IMR-90 (cell line): ENCODE results near the gene TXNDC5. TPM values are rescaled to one million over a fixed set of nuclear protein-coding genes. Genes with fewer than 3 reads are reported as not detected.

ENCODE experiments used
- ATAC-seq: fragments of 200-7000 bp; cut with Tn5 transposase; 2 replicates; pipeline ENCODE4 v1.9.1; 2020; ENCODE audit warnings: low read depth, mild to moderate bottlenecking, moderate library complexity
- BruUV-seq: library from RNA; stranded (reverse); fragments of 400-500 nt; replicated peaks from 2 replicates; lab custom pipeline; 2021; lab: Mats Ljungman, UMichigan
- CTCF ChIA-PET: fragments of 300-600 bp; formaldehyde crosslinking; extraction: SDS; loops from one replicate; lab custom pipeline; 2021; ENCODE audit warnings: antibody characterized with exemption; lab: Yijun Ruan, JAX
- POLR2A ChIA-PET: fragments of 300-600 bp; sonication (Branson Sonifier 250); formaldehyde crosslinking; loops from one replicate; lab custom pipeline; 2022; ENCODE audit warnings: antibody characterized with exemption; ENCODE audit not compliant: unreplicated experiment; lab: Charles Lee
- DNase-seq: peaks from one replicate; pipeline ENCODE4 v3.0.0; 2013
- H2AFZ ChIP-seq: replicated peaks from 2 replicates; pipeline ENCODE3; 2013; ENCODE audit warnings: low read length, mild to moderate bottlenecking; ENCODE audit not compliant: poor library complexity
- H2AK5ac ChIP-seq: 2 replicates; pipeline ENCODE4 v1.6.1; 2013; ENCODE audit warnings: low read depth, low read length, inconsistent platforms
- H2AK9ac ChIP-seq: replicated peaks from 2 replicates; pipeline ENCODE3; 2013; ENCODE audit warnings: mild to moderate bottlenecking, low read depth, low read length, moderate library complexity; ENCODE audit not compliant: poor library complexity
- H2BK120ac ChIP-seq: 2 replicates; pipeline ENCODE4 v1.6.1; 2013; ENCODE audit warnings: low read depth, low read length, inconsistent platforms
- H2BK15ac ChIP-seq: 3 replicates; pipeline ENCODE4 v1.6.1; 2013; ENCODE audit warnings: low read depth, low read length, inconsistent platforms
- H2BK20ac ChIP-seq: 2 replicates; pipeline ENCODE4 v1.6.1; 2013; ENCODE audit warnings: low read depth, mild to moderate bottlenecking, inconsistent platforms, low read length, moderate library complexity
- H2BK5ac ChIP-seq: 2 replicates; pipeline ENCODE4 v1.6.1; 2013; ENCODE audit warnings: mild to moderate bottlenecking, low read depth, low read length, inconsistent platforms; ENCODE audit not compliant: poor library complexity, severe bottlenecking
- H3K14ac ChIP-seq: replicated peaks from 2 replicates; pipeline ENCODE4 v1.6.1; 2013; ENCODE audit warnings: low read depth, low read length, inconsistent platforms
- H3K18ac ChIP-seq: 2 replicates; pipeline ENCODE4 v1.6.1; 2013; ENCODE audit warnings: low read depth, low read length, control low read depth
- H3K23ac ChIP-seq: 2 replicates; pipeline ENCODE4 v1.6.1; 2013; ENCODE audit warnings: low read depth, low read length, inconsistent platforms
- H3K27ac ChIP-seq: 2 replicates; pipeline ENCODE4 v1.5.1; 2013; ENCODE audit warnings: mild to moderate bottlenecking, control low read depth, low read length; ENCODE audit not compliant: insufficient read depth
- H3K27me3 ChIP-seq: 2 replicates; pipeline ENCODE4 v1.6.1; 2013; ENCODE audit warnings: low read length; ENCODE audit not compliant: control insufficient read depth, insufficient read depth
- H3K36me3 ChIP-seq: 2 replicates; pipeline ENCODE4 v1.6.1; 2013; ENCODE audit warnings: low read length, mixed read lengths; ENCODE audit not compliant: control insufficient read depth, insufficient read depth
- H3K4ac ChIP-seq: 2 replicates; pipeline ENCODE4 v1.6.1; 2013; ENCODE audit warnings: low read depth, low read length, inconsistent platforms
- H3K4me1 ChIP-seq: 2 replicates; pipeline ENCODE4 v1.6.1; 2013; ENCODE audit warnings: low read length, mixed read lengths; ENCODE audit not compliant: control insufficient read depth, insufficient read depth
- H3K4me2 ChIP-seq: 2 replicates; pipeline ENCODE4 v1.6.1; 2013; ENCODE audit warnings: low read depth, mild to moderate bottlenecking, control low read depth, low read length, moderate library complexity
- H3K4me3 ChIP-seq: 2 replicates; pipeline ENCODE4 v1.5.1; 2013; ENCODE audit warnings: low read depth, mild to moderate bottlenecking, control low read depth, low read length, moderate library complexity; ENCODE audit not compliant: insufficient read depth
- H3K56ac ChIP-seq: 2 replicates; pipeline ENCODE4 v1.6.1; 2013; ENCODE audit warnings: low read length, inconsistent platforms; ENCODE audit not compliant: insufficient read depth; ENCODE audit errors: extremely low read depth
- H3K79me1 ChIP-seq, 2 experiments: 2 replicates each; pipeline ENCODE4 v1.6.1; 2013; ENCODE audit warnings: low read length in 2 of 2, inconsistent platforms in 1 of 2, low read depth in 1 of 2
- H3K9ac ChIP-seq: 2 replicates; pipeline ENCODE4 v1.6.1; 2013; ENCODE audit warnings: low read depth, low read length, control low read depth
- H3K9me1 ChIP-seq: 2 replicates; pipeline ENCODE4 v1.6.1; 2013; ENCODE audit warnings: low read length, inconsistent platforms; ENCODE audit not compliant: insufficient read depth
- H3K9me3 ChIP-seq: 2 replicates; pipeline ENCODE4 v1.6.1; 2013; ENCODE audit warnings: low read length; ENCODE audit not compliant: control insufficient read depth, insufficient read depth
- H4K20me1 ChIP-seq: 2 replicates; pipeline ENCODE4 v1.6.1; 2013; ENCODE audit warnings: low read length, inconsistent platforms; ENCODE audit not compliant: insufficient read depth
- H4K5ac ChIP-seq: 2 replicates; pipeline ENCODE4 v1.6.1; 2013; ENCODE audit warnings: mild to moderate bottlenecking, low read depth, low read length, control low read depth
- H4K8ac ChIP-seq, 2 experiments: 2 replicates each; pipeline ENCODE4 v1.6.1; 2013; ENCODE audit warnings: low read depth in 2 of 2, low read length in 2 of 2, control low read depth in 1 of 2, inconsistent platforms in 1 of 2
- H4K91ac ChIP-seq: 2 replicates; pipeline ENCODE4 v1.6.1; 2013; ENCODE audit warnings: low read depth, low read length, inconsistent platforms; ENCODE audit not compliant: insufficient read depth
- BHLHE40 ChIP-seq: fragments of 150-350 bp; IDR thresholded peaks from 2 replicates; pipeline ENCODE4 v1.6.1; 2016; ENCODE audit warnings: mild to moderate bottlenecking, low read depth, low read length
- CEBPB ChIP-seq: IDR thresholded peaks from 2 replicates; pipeline ENCODE4 v1.6.1; 2012; ENCODE audit warnings: low read depth, low read length, improper control_type of control experiment
- CHD1 ChIP-seq: IDR thresholded peaks from 2 replicates; pipeline ENCODE4 v1.6.1; 2012; ENCODE audit warnings: low read depth, low read length, improper control_type of control experiment
- CTCF ChIP-seq: conservative IDR thresholded peaks from 2 replicates; pipeline ENCODE4 v1.5.1; 2012; ENCODE audit warnings: mild to moderate bottlenecking, low read depth, low read length, improper control_type of control experiment
- FOS ChIP-seq: fragments of 150-350 bp; IDR thresholded peaks from 2 replicates; pipeline ENCODE4 v1.6.1; 2016; ENCODE audit warnings: low read depth, low read length
- MAFK ChIP-seq: IDR thresholded peaks from 2 replicates; pipeline ENCODE4 v1.6.1; 2012; ENCODE audit warnings: low read depth, low read length, improper control_type of control experiment
- MAZ ChIP-seq: IDR thresholded peaks from 2 replicates; pipeline ENCODE4 v1.6.1; 2012; ENCODE audit warnings: low read depth, mild to moderate bottlenecking, low read length, improper control_type of control experiment, moderate library complexity, borderline replicate concordance
- MXI1 ChIP-seq: IDR thresholded peaks from 2 replicates; pipeline ENCODE4 v1.6.1; 2012; ENCODE audit warnings: low read depth, mild to moderate bottlenecking, low read length, moderate library complexity, borderline replicate concordance
- NFE2L2 ChIP-seq: fragments of 150-350 bp; IDR thresholded peaks from 2 replicates; pipeline ENCODE4 v1.6.1; 2016; ENCODE audit warnings: low read depth, mild to moderate bottlenecking, low read length
- POLR2A ChIP-seq: IDR thresholded peaks from 2 replicates; pipeline ENCODE4 v1.6.1; 2012; ENCODE audit warnings: mild to moderate bottlenecking, low read depth, low read length
- RAD21 ChIP-seq: IDR thresholded peaks from 2 replicates; pipeline ENCODE4 v1.6.1; 2012; ENCODE audit warnings: low read length, improper control_type of control experiment
- RCOR1 ChIP-seq: IDR thresholded peaks from 2 replicates; pipeline ENCODE4 v1.6.1; 2012; ENCODE audit warnings: mild to moderate bottlenecking, low read length, improper control_type of control experiment; ENCODE audit not compliant: insufficient replicate concordance
- RFX5 ChIP-seq: IDR thresholded peaks from 2 replicates; pipeline ENCODE4 v1.8.0; 2012; ENCODE audit warnings: low read depth, mild to moderate bottlenecking, low read length, moderate library complexity
- SMC3 ChIP-seq: fragments of 150-350 bp; IDR thresholded peaks from 2 replicates; pipeline ENCODE4 v1.6.1; 2016; ENCODE audit warnings: low read depth, mild to moderate bottlenecking, antibody characterized with exemption, low read length, moderate library complexity
- WGBS, 2 experiments: methylation state at CpG; one replicate each; pipeline versions ENCODE4 v1.1.5 to v1.1.7; 2013; ENCODE audit warnings: missing lambda C conversion rate in 2 of 2; ENCODE audit not compliant: insufficient read length in 1 of 2; ENCODE audit errors: extremely low coverage in 2 of 2; 5-methylcytosine and 5-hydroxymethylcytosine counted together
- dilution Hi-C: fragments of 300-500 bp; cut with HindIII; formaldehyde crosslinking; loops from one replicate; pipeline ENCODE4 v1.14.3; 2018; ENCODE audit warnings: low sequenced_read_pairs; ENCODE audit not compliant: unreplicated experiment
- in situ Hi-C: fragments of 300-500 bp; cut with MboI; formaldehyde crosslinking; loops from 3 replicates; pipeline ENCODE4 v1.14.3; 2019; ENCODE audit warnings: low sequenced_read_pairs, inconsistent platforms, mixed read lengths
- intact Hi-C: fragments of 100-400 bp; cut with micrococcal nuclease; formaldehyde crosslinking; loops from 2 replicates; pipeline ENCODE4 v1.10.0; 2022
- polyA plus RNA-seq, 3 experiments: library from polyadenylated mRNA; depleted of rRNA; stranded (reverse); fragments of >200 nt; gene quantifications; 2 replicates each; pipeline ENCODE4 v1.2.3, GENCODE V29; 2012; ENCODE audit warnings: low replicate concordance in 1 of 3
- total RNA-seq: library from RNA; depleted of rRNA; stranded (reverse); fragments of >200 nt; gene quantifications from 2 replicates; pipeline ENCODE4 v1.2.3, GENCODE V29; 2012
- TF ChIP-seq, protein P1 (sequence below): fragments of 150-350 bp; IDR thresholded peaks from 2 replicates; pipeline ENCODE4 v1.6.1; 2016; ENCODE audit warnings: low read depth, mild to moderate bottlenecking, low read length, moderate library complexity, borderline replicate concordance
- TF ChIP-seq, protein P2 (sequence below): fragments of 150-350 bp; IDR thresholded peaks from 2 replicates; pipeline ENCODE4 v1.6.1; 2017; ENCODE audit warnings: mild to moderate bottlenecking, antibody characterized with exemption, low read length, low read depth

Gene TXNDC5
- total and polyA plus RNA-seq, 2 of the 4 experiments (the other 2 are of a cell fraction), result 274 to 439 TPM

GRCh38 chr6:7836371-7837026, 74.1 kb downstream of the TXNDC5 start:
- Histone ChIP-seq H2BK15ac (no peak overlapping the region), H4K91ac (no peak overlapping the region), H3K9me1 (no peaks in the 10 kb centered on the region), H3K36me3 (no peaks in the 10 kb centered on the region), H3K56ac (no peak overlapping the region), H4K20me1 (no peaks in the 10 kb centered on the region), H3K14ac (no peak overlapping the region), H2BK120ac (no peak overlapping the region), H4K5ac (no peak overlapping the region), H3K4me1 (peaks cover 8% of the 10 kb centered on the region; the same call in 1 of the 2 replicates), H2BK20ac (no peak overlapping the region), H2AK9ac (no peak overlapping the region), H3K4me2 (no peak overlapping the region), H3K9ac (no peak overlapping the region), H2AK5ac (no peak overlapping the region), H3K23ac (no peak overlapping the region), H3K18ac (no peak overlapping the region), H3K27ac (no peak overlapping the region), H2BK5ac (no peak overlapping the region), H3K27me3 (0 out of 2 replicates have a peak, but pooled peaks cover 2% of the 10 kb centered on the region), H3K79me1 (no peaks in the 10 kb centered on the region), H3K9me3 (no peaks in the 10 kb centered on the region), H2AFZ (no peak overlapping the region), H3K4ac (no peak overlapping the region), H3K4me3 (no peak overlapping the region), H4K8ac (no peak overlapping the region)
- DNase-seq (no peak), ATAC-seq (no peak)
- intact Hi-C loops, result no loop called here
- ChIA-PET CTCF (no interaction called here), POLR2A (no interaction called here)
- TF ChIP-seq CTCF (no peak), NFE2L2 (no peak), CHD1 (no peak), POLR2A (no peak), CEBPB (no peak), RFX5 (no peak), MXI1 (no peak), RAD21 (no peak), MAZ (no peak), FOS (no peak), MAFK (no peak), RCOR1 (no peak), SMC3 (no peak), BHLHE40 (no peak)
- TF ChIP-seq, protein P1, sequence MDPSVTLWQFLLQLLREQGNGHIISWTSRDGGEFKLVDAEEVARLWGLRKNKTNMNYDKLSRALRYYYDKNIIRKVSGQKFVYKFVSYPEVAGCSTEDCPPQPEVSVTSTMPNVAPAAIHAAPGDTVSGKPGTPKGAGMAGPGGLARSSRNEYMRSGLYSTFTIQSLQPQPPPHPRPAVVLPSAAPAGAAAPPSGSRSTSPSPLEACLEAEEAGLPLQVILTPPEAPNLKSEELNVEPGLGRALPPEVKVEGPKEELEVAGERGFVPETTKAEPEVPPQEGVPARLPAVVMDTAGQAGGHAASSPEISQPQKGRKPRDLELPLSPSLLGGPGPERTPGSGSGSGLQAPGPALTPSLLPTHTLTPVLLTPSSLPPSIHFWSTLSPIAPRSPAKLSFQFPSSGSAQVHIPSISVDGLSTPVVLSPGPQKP, result no peak
- TF ChIP-seq, protein P2, sequence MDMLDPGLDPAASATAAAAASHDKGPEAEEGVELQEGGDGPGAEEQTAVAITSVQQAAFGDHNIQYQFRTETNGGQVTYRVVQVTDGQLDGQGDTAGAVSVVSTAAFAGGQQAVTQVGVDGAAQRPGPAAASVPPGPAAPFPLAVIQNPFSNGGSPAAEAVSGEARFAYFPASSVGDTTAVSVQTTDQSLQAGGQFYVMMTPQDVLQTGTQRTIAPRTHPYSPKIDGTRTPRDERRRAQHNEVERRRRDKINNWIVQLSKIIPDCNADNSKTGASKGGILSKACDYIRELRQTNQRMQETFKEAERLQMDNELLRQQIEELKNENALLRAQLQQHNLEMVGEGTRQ, result no peak
- in situ Hi-C loops, result no loop called here
- no TSS peak for BruUV-seq
- WGBS, 2 experiments, result 100% methylated on average over 1 of the region's 4 CpGs
- dilution Hi-C loops, result no loop called here
